Stomach (tissue), 4 donors: ENCODE data around the gene ACSF3.

Experiments used
- EP300 ChIP-seq: sonication (generic); formaldehyde crosslinking; IDR thresholded peaks from one replicate; pipeline ENCODE4 v1.6.1; 2017; ENCODE audit warnings: antibody characterized with exemption
- POLR2A ChIP-seq, 4 donors: fragments of 450-650 bp; IDR thresholded peaks; one replicate each; pipeline ENCODE4 v1.6.1; 2016; ENCODE audit warnings: antibody characterized with exemption in 4 of 4, control low read depth in 2 of 4, mild to moderate bottlenecking in 1 of 4, moderate library complexity in 1 of 4

DNA sequence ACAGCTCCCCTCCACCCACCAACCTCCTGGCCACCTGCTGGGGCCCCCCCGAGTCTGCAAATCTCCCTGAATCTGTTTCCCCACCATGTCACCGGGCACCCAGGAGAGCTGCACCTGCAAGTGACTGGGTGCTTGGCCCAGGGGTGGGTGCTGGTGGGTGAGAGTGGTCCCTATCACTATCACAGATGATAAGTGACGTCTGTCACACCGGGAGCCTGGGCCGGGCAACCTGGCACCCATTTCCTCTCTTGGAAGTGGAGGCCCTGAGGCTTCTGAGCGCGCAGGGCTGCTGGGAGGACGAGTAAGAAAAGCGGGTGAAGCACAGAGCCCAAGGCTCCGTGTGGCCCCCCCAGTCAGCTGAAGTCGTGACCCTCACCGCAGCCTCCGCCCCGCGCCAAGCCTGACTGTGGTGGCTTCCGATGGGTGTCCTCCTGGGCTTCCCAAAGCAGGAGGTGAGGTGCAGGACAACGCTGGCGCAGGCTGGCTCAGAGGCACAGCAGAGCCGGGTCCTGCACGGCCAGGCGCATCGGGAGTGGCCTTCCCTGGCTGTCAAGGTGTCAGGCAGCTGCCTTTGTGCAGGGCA, 21.0 kb upstream of the ACSF3 start:
- TF ChIP-seq POLR2A (IDR thresholded peaks at IDR 0.05) (no peak), EP300 (no peak)
